Stomach (tissue), 9 donors: ENCODE results near the gene GPR17. TPM values are rescaled to one million over a fixed set of nuclear protein-coding genes. Genes with fewer than 3 reads are reported as not detected.

Source experiments
- DNase-seq, 2 donors: peaks; one replicate each; pipeline versions ENCODE4 v3.0.0 to v3.0.0-alpha.2; 2013 to 2019
- H3K27ac ChIP-seq, 5 donors: fragments of 200-600 bp in 4 of 5; sonication (generic) in 4 of 5; one replicate each; pipeline ENCODE4 v1.5.1; 2013 to 2019; ENCODE audit warnings: mild to moderate bottlenecking in 1 of 5, moderate library complexity in 1 of 5
- H3K27me3 ChIP-seq, 3 donors: fragments of 200-600 bp; sonication (generic); one replicate each; pipeline ENCODE4 v1.5.1; 2017 to 2019; ENCODE audit warnings: mixed run types in 1 of 3
- H3K36me3 ChIP-seq, 4 donors: fragments of 200-600 bp; sonication (generic); 1 replicate in 3 of 4; 2 replicates in 1 of 4; pipeline ENCODE4 v1.5.1; 2016 to 2019
- H3K4me1 ChIP-seq, 4 donors: fragments of 200-600 bp; sonication (generic); one replicate each; pipeline ENCODE4 v1.5.1; 2016 to 2019
- H3K4me3 ChIP-seq, 4 donors: fragments of 200-600 bp; sonication (generic) in 3 of 4; one replicate each; pipeline ENCODE4 v1.5.1; 2016 to 2019; ENCODE audit warnings: mild to moderate bottlenecking in 1 of 4
- H3K9me3 ChIP-seq, 4 donors: fragments of 200-600 bp; sonication (generic); one replicate each; pipeline ENCODE4 v1.5.1; 2016 to 2019
- EP300 ChIP-seq: sonication (generic); formaldehyde crosslinking; IDR thresholded peaks from one replicate; pipeline ENCODE4 v1.6.1; 2017; ENCODE audit warnings: antibody characterized with exemption
- POLR2A ChIP-seq, 4 donors: fragments of 450-650 bp; IDR thresholded peaks; one replicate each; pipeline ENCODE4 v1.6.1; 2016; ENCODE audit warnings: antibody characterized with exemption in 4 of 4, control low read depth in 2 of 4, mild to moderate bottlenecking in 1 of 4, moderate library complexity in 1 of 4
- POLR2AphosphoS5 ChIP-seq, 3 donors: sonication (generic); formaldehyde crosslinking; IDR thresholded peaks; one replicate each; pipeline ENCODE4 v1.6.1; 2016; ENCODE audit warnings: antibody characterized with exemption in 3 of 3
- WGBS, 5 donors: extraction: QIAGEN DNeasy Blood & Tissue Kit in 3 of 5; methylation state at CpG; one replicate each; pipeline versions ENCODE4 v1.1.5 to v1.1.7; 2013 to 2018; 5-methylcytosine and 5-hydroxymethylcytosine counted together
- intact Hi-C: fragments of 100-400 bp; cut with DNase I; formaldehyde crosslinking; loops from one replicate; pipeline ENCODE4 v1.15.1; 2023; ENCODE audit warnings: low total_unique reads
- polyA plus RNA-seq, 3 donors: library from polyadenylated mRNA; stranded (reverse); fragments of 200-250 nt; gene quantifications; one replicate each; pipeline ENCODE4 v1.2.3, GENCODE V29; 2013
- total RNA-seq, 5 donors: library from RNA; depleted of rRNA; stranded (reverse); fragments of >200 nt; gene quantifications; one replicate each; pipeline versions ENCODE4 v1.1.0 to v1.2.3, GENCODE V29; 2014 to 2016
- TF ChIP-seq, protein P1 (sequence below), 7 experiments: fragments of 450-650 bp in 4 of 7; fragments of 200-600 bp in 3 of 7; sonication (generic) in 3 of 7; IDR thresholded peaks; one replicate each; pipeline ENCODE4 v1.5.1; 2016 to 2019; ENCODE audit warnings: antibody characterized with exemption in 7 of 7, control low read depth in 2 of 7, mild to moderate bottlenecking in 1 of 7
- donor health status: healthy with polysubstance abuse.
- donor health status: Bipolar disorder and iron deficiency.
- donor health status: healthy.

The GPR17 gene
- total and polyA plus RNA-seq, 8 donors = 0.19 to 0.61 (median 0.25) TPM; not detected in 5

DNA sequence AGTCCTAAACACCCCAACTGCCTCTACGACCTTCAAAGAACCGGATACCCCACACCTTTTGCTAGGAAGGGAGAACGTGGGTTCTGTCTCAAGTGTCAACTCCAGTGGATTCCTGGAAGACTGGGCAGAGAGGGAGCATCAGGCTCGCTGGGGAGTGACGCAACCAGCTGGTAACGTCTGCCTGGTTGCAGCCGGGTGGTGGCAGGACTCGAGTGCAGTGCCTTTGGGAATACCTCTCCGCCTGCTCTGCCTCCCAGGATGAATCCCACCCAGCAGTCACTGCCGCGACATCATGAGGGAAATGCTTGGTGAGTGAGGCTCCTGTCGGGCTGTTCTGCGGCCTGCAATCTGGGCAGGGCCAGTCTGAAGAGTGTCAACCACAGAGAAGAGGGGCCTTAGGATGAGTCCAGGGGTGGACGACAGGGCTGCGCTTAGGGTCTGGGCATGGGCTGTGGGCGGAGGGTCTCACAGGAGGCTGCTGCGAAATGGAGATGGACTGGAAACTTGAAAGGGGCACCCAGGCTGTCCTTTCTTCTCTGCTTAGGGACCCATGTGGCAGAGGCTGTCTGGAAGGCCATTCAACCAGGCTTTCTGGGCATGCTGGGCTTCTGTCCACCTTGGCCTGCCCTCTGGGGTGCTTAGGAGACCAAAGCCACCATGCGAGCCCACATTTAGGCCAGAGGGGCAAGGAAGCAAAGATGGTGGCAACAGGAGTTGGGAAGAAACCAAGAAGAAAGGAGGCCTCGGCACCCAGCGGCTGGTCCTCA lies 12.9 kb downstream of the GPR17 start:
- intact Hi-C loops = no loop called here
- peaks cover 0 to 21% (median 7%) of the 10 kb centered on the region in 4 donors for H3K36me3 ChIP-seq
- peak overlapping the region in 4 of 5 donors; percentile 68 to 90 (median 83) for H3K27ac ChIP-seq
- no peak for DNase-seq
- 72 to 89% (median 86%) methylated on average over 11 to 20 of the region's 20 CpGs for WGBS, 5 donors
- H3K9me3 ChIP-seq = no peaks in the 10 kb centered on the region
- peak in 2 of 3 donors; percentile 3 to 38 for TF ChIP-seq POLR2AphosphoS5 (IDR thresholded peaks at IDR 0.05)
- TF ChIP-seq, protein P1, sequence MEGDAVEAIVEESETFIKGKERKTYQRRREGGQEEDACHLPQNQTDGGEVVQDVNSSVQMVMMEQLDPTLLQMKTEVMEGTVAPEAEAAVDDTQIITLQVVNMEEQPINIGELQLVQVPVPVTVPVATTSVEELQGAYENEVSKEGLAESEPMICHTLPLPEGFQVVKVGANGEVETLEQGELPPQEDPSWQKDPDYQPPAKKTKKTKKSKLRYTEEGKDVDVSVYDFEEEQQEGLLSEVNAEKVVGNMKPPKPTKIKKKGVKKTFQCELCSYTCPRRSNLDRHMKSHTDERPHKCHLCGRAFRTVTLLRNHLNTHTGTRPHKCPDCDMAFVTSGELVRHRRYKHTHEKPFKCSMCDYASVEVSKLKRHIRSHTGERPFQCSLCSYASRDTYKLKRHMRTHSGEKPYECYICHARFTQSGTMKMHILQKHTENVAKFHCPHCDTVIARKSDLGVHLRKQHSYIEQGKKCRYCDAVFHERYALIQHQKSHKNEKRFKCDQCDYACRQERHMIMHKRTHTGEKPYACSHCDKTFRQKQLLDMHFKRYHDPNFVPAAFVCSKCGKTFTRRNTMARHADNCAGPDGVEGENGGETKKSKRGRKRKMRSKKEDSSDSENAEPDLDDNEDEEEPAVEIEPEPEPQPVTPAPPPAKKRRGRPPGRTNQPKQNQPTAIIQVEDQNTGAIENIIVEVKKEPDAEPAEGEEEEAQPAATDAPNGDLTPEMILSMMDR (IDR thresholded peaks at IDR 0.05) = no peak
- no peak for TF ChIP-seq POLR2A (IDR thresholded peaks at IDR 0.05)
- TF ChIP-seq EP300 = peak; percentile 29
- H3K4me3 ChIP-seq = peak overlapping the region in 1 of 4 donors; percentile 3
- H3K27me3 ChIP-seq = peaks cover 0 to 16% (median 5%) of the 10 kb centered on the region in 3 donors
- H3K4me1 ChIP-seq = peaks cover 12 to 89% (median 64%) of the 10 kb centered on the region in 4 donors

GRCh38 chr2:127659408-127660290 lies 13.7 kb downstream of the GPR17 start:
- peaks cover 0 to 16% (median 4%) of the 10 kb centered on the region in 4 donors for H3K36me3 ChIP-seq
- WGBS, 5 donors = 66 to 79% (median 76%) methylated on average over 7 to 14 of the region's 14 CpGs
- no peak for DNase-seq

GRCh38 chr2:127660291-127660578 lies 14.3 kb downstream of the GPR17 start:
- H3K27me3 ChIP-seq = peaks cover 0 to 30% (median 14%) of the 10 kb centered on the region in 3 donors
- H3K9me3 ChIP-seq = no peaks in the 10 kb centered on the region
- peak overlapping the region in 4 of 5 donors; percentile 68 to 90 (median 83) for H3K27ac ChIP-seq
- WGBS, 5 donors = 88 to 96% (median 92%) methylated on average over 10 of the region's 10 CpGs
- no peak overlapping the region for H3K4me3 ChIP-seq
- H3K36me3 ChIP-seq = peaks cover 0 to 13% (median 4%) of the 10 kb centered on the region in 4 donors
- TF ChIP-seq POLR2A (IDR thresholded peaks at IDR 0.05) (no peak), POLR2AphosphoS5 (IDR thresholded peaks at IDR 0.05) (no peak), EP300 (no peak)
- TF ChIP-seq, protein P1 (IDR thresholded peaks at IDR 0.05) = no peak
- no peak for DNase-seq
- intact Hi-C loops = no loop called here
- H3K4me1 ChIP-seq = peaks cover 19 to 88% (median 67%) of the 10 kb centered on the region in 4 donors

More at GRCh38 chr2:127659408-127660290, 13.7 kb downstream of the GPR17 start:
- Histone ChIP-seq H3K9me3 (no peaks in the 10 kb centered on the region), H3K4me3 (no peak overlapping the region), H3K27ac (peak overlapping the region in 4 of 5 donors; percentile 68 to 90 (median 83)), H3K27me3 (peaks cover 0 to 25% (median 14%) of the 10 kb centered on the region in 3 donors), H3K4me1 (peaks cover 19 to 89% (median 66%) of the 10 kb centered on the region in 4 donors)
- peak in 2 of 3 donors; percentile 30 to 44 for TF ChIP-seq POLR2AphosphoS5 (IDR thresholded peaks at IDR 0.05)
- TF ChIP-seq, protein P1 (IDR thresholded peaks at IDR 0.05) = no peak
- TF ChIP-seq EP300 = peak; percentile 57
- no peak for TF ChIP-seq POLR2A (IDR thresholded peaks at IDR 0.05)
- intact Hi-C loops = no loop called here

GRCh38 chr2:127661072-127661649 lies 15.2 kb downstream of the GPR17 start:
- Histone ChIP-seq H3K4me1 (peaks cover 19 to 88% (median 67%) of the 10 kb centered on the region in 4 donors), H3K27ac (peak overlapping the region in 4 of 5 donors; percentile 68 to 90 (median 83)), H3K36me3 (peaks cover 0 to 13% (median 4%) of the 10 kb centered on the region in 4 donors), H3K4me3 (no peak overlapping the region), H3K9me3 (no peaks in the 10 kb centered on the region), H3K27me3 (peaks cover 0 to 36% (median 14%) of the 10 kb centered on the region in 3 donors)
- intact Hi-C loops = no loop called here
- no peak for TF ChIP-seq POLR2AphosphoS5 (IDR thresholded peaks at IDR 0.05)
- TF ChIP-seq, protein P1 (IDR thresholded peaks at IDR 0.05) = no peak
- no peak for TF ChIP-seq POLR2A (IDR thresholded peaks at IDR 0.05)
- TF ChIP-seq EP300 = no peak
- WGBS, 5 donors = 71 to 88% (median 87%) methylated on average over 10 to 14 of the region's 14 CpGs
- DNase-seq = no peak
